ENCODE measurements around the gene CDHR4.
"Not testable (repeated sequence)": the region's sequence is repeated elsewhere in the genome, so short reads cannot be mapped to it uniquely, and the experiment has no call there.

DNA sequence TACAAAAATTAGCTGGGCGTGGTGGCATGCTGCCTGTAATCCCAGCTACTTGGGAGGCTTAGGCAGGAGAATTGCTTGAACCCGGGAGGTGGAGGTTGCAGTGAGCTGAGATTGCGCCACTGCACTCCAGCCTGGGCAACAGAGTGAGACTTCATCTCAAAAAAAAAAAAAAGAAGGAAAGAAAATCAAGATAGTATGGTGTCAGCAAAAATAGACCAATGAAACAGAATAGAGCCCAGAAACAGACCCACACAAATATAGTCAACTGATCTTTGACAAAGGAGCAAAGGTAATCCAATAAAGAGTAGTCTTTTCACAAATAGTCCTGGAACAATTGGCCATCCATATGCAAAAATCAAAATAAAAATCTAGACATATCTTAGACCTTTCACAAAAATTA, 23.5 kb upstream of the CDHR4 start:
- TF ChIP-seq, protein P1, sequence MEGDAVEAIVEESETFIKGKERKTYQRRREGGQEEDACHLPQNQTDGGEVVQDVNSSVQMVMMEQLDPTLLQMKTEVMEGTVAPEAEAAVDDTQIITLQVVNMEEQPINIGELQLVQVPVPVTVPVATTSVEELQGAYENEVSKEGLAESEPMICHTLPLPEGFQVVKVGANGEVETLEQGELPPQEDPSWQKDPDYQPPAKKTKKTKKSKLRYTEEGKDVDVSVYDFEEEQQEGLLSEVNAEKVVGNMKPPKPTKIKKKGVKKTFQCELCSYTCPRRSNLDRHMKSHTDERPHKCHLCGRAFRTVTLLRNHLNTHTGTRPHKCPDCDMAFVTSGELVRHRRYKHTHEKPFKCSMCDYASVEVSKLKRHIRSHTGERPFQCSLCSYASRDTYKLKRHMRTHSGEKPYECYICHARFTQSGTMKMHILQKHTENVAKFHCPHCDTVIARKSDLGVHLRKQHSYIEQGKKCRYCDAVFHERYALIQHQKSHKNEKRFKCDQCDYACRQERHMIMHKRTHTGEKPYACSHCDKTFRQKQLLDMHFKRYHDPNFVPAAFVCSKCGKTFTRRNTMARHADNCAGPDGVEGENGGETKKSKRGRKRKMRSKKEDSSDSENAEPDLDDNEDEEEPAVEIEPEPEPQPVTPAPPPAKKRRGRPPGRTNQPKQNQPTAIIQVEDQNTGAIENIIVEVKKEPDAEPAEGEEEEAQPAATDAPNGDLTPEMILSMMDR (IDR thresholded peaks at IDR 0.05), result not testable (repeated sequence)
- TF ChIP-seq EZH2, EZH2phosphoT487 (IDR thresholded peaks at IDR 0.05): not testable (repeated sequence)
